HG02884 (cell line): ENCODE results near the gene MICAL3.
"Not testable (repeated sequence)": the region's sequence is repeated elsewhere in the genome, so short reads cannot be mapped to it uniquely, and the experiment has no call there.

Source experiments
- ATAC-seq: cut with Tn5 transposase; IDR thresholded peaks from one replicate; pipeline ENCODE4 v1.9.1; 2021; ENCODE audit warnings: mild to moderate bottlenecking, moderate library complexity; ENCODE audit not compliant: unreplicated experiment

MICAL3 gene

DNA sequence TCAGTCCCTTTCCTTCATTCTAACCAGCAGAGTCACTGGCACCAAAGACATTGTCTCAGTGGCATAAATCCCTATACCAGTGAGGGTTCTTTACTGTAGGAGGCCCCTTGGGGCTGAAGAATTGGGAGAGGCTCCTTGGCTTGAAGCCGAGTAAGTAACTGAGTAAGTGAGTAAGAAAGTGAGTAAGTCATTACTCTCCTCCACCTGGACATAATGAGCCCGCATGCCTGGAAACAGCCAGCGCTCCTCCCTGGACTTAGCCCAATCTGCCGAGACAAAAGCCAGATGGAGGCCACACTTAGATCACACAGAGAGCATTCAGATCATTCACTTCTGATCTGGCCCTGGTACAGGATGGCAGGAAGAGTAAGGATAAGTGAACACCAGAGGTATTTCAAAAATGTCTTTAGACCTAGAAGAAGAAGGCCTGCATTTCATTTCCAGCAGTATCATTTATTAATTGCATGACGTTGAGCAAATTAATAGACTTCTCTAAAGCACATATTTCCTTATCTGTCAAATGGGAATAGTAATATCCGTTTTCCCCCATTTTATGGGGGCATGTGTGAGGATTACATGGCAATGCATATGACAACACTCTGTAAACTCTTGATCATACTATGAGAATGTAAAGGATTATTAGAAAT lies 8.2 kb upstream of the MICAL3 start:
- no peak for ATAC-seq

DNA sequence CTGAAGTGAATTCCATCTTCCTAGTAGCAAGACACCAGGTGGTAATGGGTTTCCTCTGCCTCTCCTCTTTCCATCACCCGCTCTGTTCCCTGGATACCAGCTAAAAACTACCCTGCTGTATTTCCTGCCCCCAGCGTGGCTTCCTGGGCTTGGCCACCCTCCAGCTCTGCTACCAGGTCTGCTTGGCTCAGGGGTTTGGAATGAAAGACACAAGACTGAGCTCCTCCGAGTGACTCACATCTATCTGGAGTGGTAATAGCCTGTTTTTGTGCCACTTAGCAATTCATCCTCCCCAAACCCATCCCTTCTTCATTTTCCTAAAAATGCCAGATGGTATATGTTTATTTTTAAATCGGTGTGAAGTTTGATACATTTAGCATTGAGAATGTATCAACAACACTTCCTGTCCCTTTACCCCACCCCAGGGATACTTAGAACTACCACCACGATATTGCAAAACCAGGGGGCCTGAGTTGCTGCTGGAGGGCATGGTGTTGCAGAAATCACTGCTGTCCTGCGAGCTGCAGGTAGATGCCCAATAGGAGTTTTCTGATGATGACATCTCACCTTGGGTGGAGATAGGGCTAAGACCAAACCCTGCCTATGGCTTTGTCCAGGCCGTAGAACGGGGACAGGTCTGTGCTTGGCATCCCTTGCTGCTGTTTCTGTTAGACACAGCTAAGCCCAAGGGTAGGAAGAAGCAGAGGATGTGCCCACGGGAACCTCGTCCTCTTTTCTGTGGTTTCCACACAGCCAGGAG lies 7.5 kb upstream of the MICAL3 start:
- no peak for ATAC-seq

- ATAC-seq = no peak
These were observed 5.4 kb upstream of the MICAL3 start for GRCh38 chr22:18029686-18030267.

GRCh38 chr22:18028817-18029527 lies 4.6 kb upstream of the MICAL3 start:
- ATAC-seq = peak; percentile 57

GRCh38 chr22:18025898-18026297 lies 1.5 kb upstream of the MICAL3 start:
- not testable (repeated sequence) for ATAC-seq

- ATAC-seq = no peak
These were observed 777 bp upstream of the MICAL3 start for GRCh38 chr22:18024956-18025720.

- no peak for ATAC-seq
These were observed 669 bp downstream of the MICAL3 start for GRCh38 chr22:18023509-18024275.

DNA sequence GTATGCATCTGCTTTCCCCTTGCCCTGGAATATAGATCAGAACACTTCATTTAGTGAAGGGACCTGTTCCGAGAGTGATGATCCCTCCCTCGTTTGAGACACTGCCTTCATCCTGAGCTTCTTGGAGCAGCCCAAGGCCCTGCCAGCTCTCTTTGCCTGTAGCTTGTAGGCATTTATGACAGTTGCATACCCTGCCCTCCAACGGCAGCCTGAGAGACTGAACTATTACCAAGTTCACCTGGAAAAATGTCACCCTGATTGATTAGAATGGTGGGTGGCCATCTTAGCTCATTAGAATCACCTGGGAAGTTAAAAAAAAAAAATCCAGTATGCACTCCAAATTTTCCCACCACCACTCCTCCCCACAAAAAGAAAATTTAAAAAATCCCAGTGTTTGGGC lies 1.5 kb downstream of the MICAL3 start:
- ATAC-seq = no peak

- no peak for ATAC-seq
These were observed 2.9 kb downstream of the MICAL3 start for GRCh38 chr22:18021431-18021830.

- ATAC-seq = not testable (repeated sequence)
These were observed 3.6 kb downstream of the MICAL3 start for GRCh38 chr22:18020743-18021142.

- no peak for ATAC-seq
These were observed 10.4 kb downstream of the MICAL3 start for GRCh38 chr22:18013947-18014346.

- no peak for ATAC-seq
These were observed 10.9 kb downstream of the MICAL3 start for GRCh38 chr22:18013436-18013835.

DNA sequence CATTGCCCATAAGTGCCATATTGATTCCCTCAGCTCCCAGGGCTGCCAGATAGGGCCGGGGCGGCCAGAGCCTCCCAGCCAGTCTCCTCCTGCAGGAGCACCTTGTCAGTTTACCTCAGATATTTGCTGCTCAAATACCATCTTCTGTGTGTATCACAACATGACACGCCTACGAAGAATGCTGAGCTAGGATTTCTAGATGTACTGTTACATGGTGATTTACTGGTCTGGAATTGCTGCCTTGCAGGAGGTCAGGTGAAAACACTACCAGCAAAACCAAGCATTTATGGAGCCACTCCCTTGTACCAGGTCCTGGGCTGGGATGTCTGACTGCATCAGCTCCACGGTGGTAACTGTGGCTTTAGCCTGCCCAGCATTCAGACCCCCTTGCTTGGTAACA lies 11.8 kb downstream of the MICAL3 start:
- no peak for ATAC-seq

DNA sequence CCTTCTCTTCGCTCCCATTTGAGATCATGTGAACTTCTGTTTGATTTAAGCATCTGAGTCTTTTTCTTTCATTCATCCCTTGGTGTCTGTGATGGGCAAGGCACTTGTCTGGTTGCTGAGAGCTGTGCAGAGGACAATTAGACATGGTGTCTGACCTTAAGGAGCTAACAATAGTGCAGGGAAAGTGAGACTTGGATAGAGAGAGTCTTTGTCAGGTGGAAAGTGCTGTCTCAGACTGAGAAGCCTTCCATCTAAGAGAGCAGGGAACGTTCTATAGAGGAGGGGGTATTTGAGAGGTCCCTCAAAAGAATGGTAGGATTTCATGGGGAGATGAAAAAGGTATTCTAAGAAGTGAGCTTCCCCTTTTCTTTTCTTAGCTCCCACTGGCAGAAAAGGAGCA lies 14.1 kb downstream of the MICAL3 start:
- ATAC-seq = no peak

DNA sequence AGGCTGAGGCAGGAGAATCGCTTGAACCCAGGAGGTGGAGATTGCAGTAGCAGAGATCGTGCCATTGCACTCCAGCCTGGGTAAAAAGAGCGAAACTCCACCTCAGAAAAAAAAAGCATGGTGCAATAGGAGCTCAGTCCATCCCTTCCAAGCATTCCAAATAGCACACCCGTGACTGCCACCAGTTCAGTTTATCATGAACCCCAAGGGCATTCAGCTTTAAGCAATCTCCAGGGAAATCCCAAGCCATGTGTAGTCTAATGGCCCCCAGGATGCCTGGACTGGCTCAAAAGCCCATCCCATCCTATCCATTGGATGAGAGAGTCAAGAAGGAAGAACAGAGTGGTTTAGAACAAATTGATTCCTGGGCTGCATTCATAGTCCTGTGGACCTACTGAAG lies 16.2 kb downstream of the MICAL3 start:
- no peak for ATAC-seq

DNA sequence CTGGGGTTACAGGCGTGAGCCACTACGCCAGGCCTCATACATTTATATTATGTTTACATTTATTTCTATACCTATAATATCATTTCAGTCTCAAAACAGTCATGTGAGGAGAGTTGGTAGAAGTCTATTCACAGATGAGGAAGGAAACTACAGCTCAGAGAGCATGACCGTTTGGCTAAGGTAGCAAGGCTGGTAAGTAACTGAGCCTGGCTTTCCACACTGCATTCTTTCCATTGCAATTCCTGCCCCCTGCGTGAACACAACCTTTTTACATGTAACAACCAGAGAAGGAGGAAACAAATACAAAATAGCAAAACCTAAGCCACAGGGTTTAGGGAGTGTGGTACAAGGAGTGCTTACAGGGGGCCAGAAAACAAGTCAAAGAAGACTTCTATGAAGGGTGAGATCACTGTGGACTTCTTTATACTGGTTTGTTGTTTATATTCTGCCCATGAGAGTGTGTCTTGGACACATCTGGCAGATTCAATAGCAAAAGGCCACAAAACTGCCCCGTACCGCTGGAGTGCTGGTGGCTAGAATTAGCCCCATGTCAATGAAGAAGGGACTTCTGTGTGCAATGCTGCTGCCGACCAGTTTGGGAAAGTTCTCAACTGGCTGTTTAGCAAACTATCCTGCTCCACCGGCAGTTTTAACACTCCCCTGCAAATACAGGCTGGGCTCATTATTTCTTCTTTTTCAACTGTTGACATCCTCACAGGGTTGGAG lies 19.0 kb downstream of the MICAL3 start:
- ATAC-seq = no peak

DNA sequence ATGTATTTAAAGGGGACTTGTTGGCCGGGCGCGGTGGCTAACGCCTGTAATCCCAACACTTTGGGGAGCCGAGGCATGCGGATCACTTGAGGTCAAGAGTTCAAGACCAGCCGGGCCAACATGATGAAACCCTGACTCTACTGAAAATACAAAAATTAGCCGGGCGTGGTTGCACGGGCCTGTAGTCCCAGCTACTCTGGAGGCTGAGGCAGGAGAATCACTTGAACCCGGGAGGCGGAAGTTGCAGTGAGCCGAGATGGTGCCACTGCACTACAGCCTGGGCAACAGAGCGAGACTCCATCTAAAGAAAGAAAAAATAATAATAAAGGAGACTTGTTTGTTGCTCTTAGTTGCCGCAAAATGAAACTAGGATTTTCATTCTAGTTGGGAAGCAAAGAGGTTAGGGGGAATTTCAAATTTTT lies 22.5 kb downstream of the MICAL3 start:
- not testable (repeated sequence) for ATAC-seq

DNA sequence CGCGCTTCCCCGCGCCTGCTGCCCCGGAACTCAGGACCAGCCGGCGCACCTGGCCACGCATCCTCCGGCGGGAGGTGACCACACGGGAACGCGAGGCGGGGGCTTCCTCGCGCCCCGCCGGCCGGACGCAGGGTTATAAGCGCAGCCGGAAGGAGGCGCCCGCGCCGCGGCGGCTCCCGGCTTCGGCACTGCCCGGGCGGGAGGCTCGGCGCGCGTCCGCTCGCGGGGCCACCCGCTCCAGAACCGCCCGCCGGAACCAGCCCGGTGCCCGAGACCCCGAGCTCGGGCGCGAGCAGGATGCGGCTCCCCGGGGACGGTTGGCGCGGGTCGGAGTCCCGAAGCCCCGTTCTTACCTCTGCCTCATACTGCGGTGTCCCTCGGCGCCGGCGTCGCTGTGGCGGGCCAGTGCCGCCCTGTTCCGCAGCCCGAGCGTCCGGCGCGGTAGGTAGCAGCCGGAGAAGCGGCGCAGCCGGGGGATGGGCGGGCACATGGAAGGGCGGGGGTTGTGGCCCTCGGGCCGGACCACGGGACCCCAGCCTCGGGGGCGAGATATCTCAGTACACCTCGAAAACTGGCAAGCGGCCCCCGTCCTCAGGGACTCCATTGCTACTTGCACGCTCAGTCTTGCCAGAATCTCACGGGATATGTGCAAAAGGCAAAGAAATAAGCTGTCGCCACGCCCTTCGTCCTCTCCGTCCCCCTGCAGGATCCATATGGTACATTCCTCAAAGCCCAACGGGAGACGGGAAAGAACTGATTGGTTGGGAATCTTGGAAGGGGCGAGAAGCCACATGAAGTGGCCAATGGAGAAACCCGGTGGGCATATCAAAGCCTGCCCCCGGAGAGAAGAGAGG lies 23.1 kb downstream of the MICAL3 start:
- ATAC-seq = peak; percentile 41
